HG02610 (cell line): Measurements from ENCODE around the gene DNAL4.
A peak's percentile ranks its signal among the peaks of the same experiment; 100 is the strongest.

ENCODE experiments used
- ATAC-seq: cut with Tn5 transposase; IDR thresholded peaks from one replicate; pipeline ENCODE4 v1.9.1; 2021; ENCODE audit warnings: mild to moderate bottlenecking, moderate library complexity; ENCODE audit not compliant: unreplicated experiment

DNAL4 gene

GRCh38 chr22:38760477-38761201 lies 33.3 kb downstream of the DNAL4 start:
- no peak for ATAC-seq

- ATAC-seq: no peak
These were observed 34.9 kb downstream of the DNAL4 start for GRCh38 chr22:38759005-38759404.

- ATAC-seq: no peak
These were observed 35.5 kb downstream of the DNAL4 start for GRCh38 chr22:38758276-38758945.

GRCh38 chr22:38757464-38757757 lies 36.5 kb downstream of the DNAL4 start:
- no peak for ATAC-seq

- ATAC-seq: no peak
These were observed 37.1 kb downstream of the DNAL4 start for GRCh38 chr22:38756711-38757463.

- ATAC-seq: peak; percentile 71
These were observed 37.9 kb downstream of the DNAL4 start, which contains the start of gene SUN2 for GRCh38 chr22:38755911-38756532. Gene SUN2 (minus strand): TSS chr22:38755998. CDS start chr22:38752628, 3,370 bp downstream.

GRCh38 chr22:38755155-38755910 lies 38.6 kb downstream of the DNAL4 start:
- peak; percentile 28 for ATAC-seq

GRCh38 chr22:38754751-38755154 lies 39.2 kb downstream of the DNAL4 start:
- no peak for ATAC-seq

GRCh38 chr22:38753948-38754750 lies 39.8 kb downstream of the DNAL4 start:
- no peak for ATAC-seq

GRCh38 chr22:38751422-38752346 lies 42.3 kb downstream of the DNAL4 start:
- no peak for ATAC-seq

GRCh38 chr22:38751066-38751421 lies 42.9 kb downstream of the DNAL4 start:
- ATAC-seq: no peak

GRCh38 chr22:38750638-38751037 lies 43.3 kb downstream of the DNAL4 start:
- no peak for ATAC-seq

- no peak for ATAC-seq
These were observed 43.8 kb downstream of the DNAL4 start for GRCh38 chr22:38750104-38750503.

- no peak for ATAC-seq
These were observed 45.3 kb downstream of the DNAL4 start for GRCh38 chr22:38748487-38749136.

- no peak for ATAC-seq
These were observed 48.1 kb downstream of the DNAL4 start for GRCh38 chr22:38745676-38746460.

GRCh38 chr22:38744981-38745380 lies 49.0 kb downstream of the DNAL4 start:
- ATAC-seq: no peak

GRCh38 chr22:38742176-38742942 lies 51.6 kb downstream of the DNAL4 start:
- no peak for ATAC-seq
